Pancreas (tissue), 10 donors: ENCODE results near the gene DBP. TPM values are rescaled to one million over a fixed set of nuclear protein-coding genes. Genes with fewer than 3 reads are reported as not detected.
"Not testable (repeated sequence)": the region's sequence is repeated elsewhere in the genome, so short reads cannot be mapped to it uniquely, and the experiment has no call there.

Source experiments
- ATAC-seq, 4 donors: fragments of 200-7000 bp; cut with Tn5 transposase; one replicate each; pipeline versions ENCODE4 v1.8.0 to v1.9.1; 2020; ENCODE audit warnings: mild to moderate bottlenecking in 4 of 4, moderate library complexity in 4 of 4
- DNase-seq, 6 donors: peaks; one replicate each; pipeline ENCODE4 v3.0.0-alpha.2; 2020
- FAIRE-seq: peaks from 2 replicates; lab custom pipeline; 2012; peaks lifted over from hg19 to GRCh38; lab: Jason Lieb, UNC
- H3K27ac ChIP-seq, 4 donors: fragments of 200-600 bp; sonication (generic); 1 replicate in 3 of 4; 2 replicates in 1 of 4; pipeline versions ENCODE4 v1.5.0 to v1.8.0; 2020
- H3K27me3 ChIP-seq, 4 donors: fragments of 200-600 bp; one replicate each; pipeline ENCODE4 v1.8.0; 2021
- H3K36me3 ChIP-seq, 3 donors: fragments of 200-600 bp; sonication (generic) in 1 of 3; one replicate each; pipeline versions ENCODE4 v1.5.0 to v1.8.0; 2020 to 2021
- H3K4me1 ChIP-seq, 3 donors: fragments of 200-600 bp; one replicate each; pipeline ENCODE4 v1.8.0; 2021
- H3K4me3 ChIP-seq, 4 donors: fragments of 200-600 bp; sonication (generic) in 2 of 4; one replicate each; pipeline versions ENCODE4 v1.5.0 to v1.8.0; 2020 to 2021
- H3K9me3 ChIP-seq, 4 donors: fragments of 200-600 bp; one replicate each; pipeline ENCODE4 v1.8.0; 2021
- CTCF ChIP-seq, 4 donors: fragments of 200-600 bp; sonication (generic) in 3 of 4; IDR thresholded peaks; one replicate each; pipeline versions ENCODE4 v1.5.0 to v1.8.0; 2021; ENCODE audit warnings: antibody characterized with exemption in 4 of 4
- WGBS, 2 donors: extraction: QIAGEN DNeasy Blood & Tissue Kit; methylation state at CpG; one replicate each; pipeline ENCODE4 v1.1.7; 2013; 5-methylcytosine and 5-hydroxymethylcytosine counted together
- intact Hi-C, 3 donors: fragments of 100-400 bp; cut with DNase I; formaldehyde crosslinking; loops; one replicate each; pipeline versions ENCODE4 v1.11.1 to v1.14.2; 2022
- polyA plus RNA-seq, 2 donors: library from polyadenylated mRNA; stranded (reverse); fragments of 200-250 nt; gene quantifications; one replicate each; pipeline ENCODE4 v1.2.3, GENCODE V29; 2013
- total RNA-seq, 6 donors: library from RNA; stranded (reverse); fragmentation: NEBNext Ultra II Directional in 4 of 6; extraction: Animal tissue kit (Norgen Biotek cat#: 25700) in 4 of 6; gene quantifications; one replicate each; pipeline versions ENCODE4 v1.2.1 to v1.2.4, GENCODE V29; 2021 to 2023
- donor health status: healthy with polysubstance abuse.
- donor health status: DM: no; HTN: no; CAD: no; lungs with moderate emphysema.
- donor health status: DM: no; HTN: no; CAD: no.
- donor health status: control.
- donor health status: control.
- donor health status: Bipolar disorder and iron deficiency.
- donor health status: DM: yes; HTN: yes; CAD: no.
- donor health status: DM: no; HTN: no; CAD: no.
- donor health status: DM: no; HTN: no; CAD: no.
- donor health status: DM: yes; HTN: yes; CAD: no.

The DBP gene
- total and polyA plus RNA-seq, 8 donors, result 3.3 to 11.4 (median 6.5) TPM

GRCh38 chr19:48661711-48662090 is 24.5 kb upstream of the DBP start:
- Histone ChIP-seq H3K36me3 (no peaks in the 10 kb centered on the region), H3K4me1 (peaks cover 0 to 7% (median 0%) of the 10 kb centered on the region in 3 donors), H3K9me3 (no peaks in the 10 kb centered on the region), H3K4me3 (no peak overlapping the region), H3K27me3 (no peaks in the 10 kb centered on the region), H3K27ac (no peak overlapping the region)
- DNase-seq (no peak), ATAC-seq (no peak), FAIRE-seq (no peak)
- WGBS, 2 donors, result 79 to 87% methylated on average over 44 to 50 of the region's 50 CpGs
- intact Hi-C loops, result no loop called here
- no peak for TF ChIP-seq CTCF (IDR thresholded peaks at IDR 0.05)

- H3K27ac ChIP-seq, result peak overlapping the region in 3 of 4 donors; percentile 11 to 30 (median 19)
Observed at GRCh38 chr19:48660852-48661710, 23.9 kb upstream of the DBP start.

GRCh38 chr19:48659768-48660167 is 22.6 kb upstream of the DBP start:
- Histone ChIP-seq H3K27ac (no peak overlapping the region), H3K27me3 (no peaks in the 10 kb centered on the region), H3K4me1 (peaks cover 0 to 7% (median 0%) of the 10 kb centered on the region in 3 donors), H3K9me3 (no peaks in the 10 kb centered on the region), H3K36me3 (no peaks in the 10 kb centered on the region), H3K4me3 (no peak overlapping the region)
- FAIRE-seq (no peak), DNase-seq (no peak), ATAC-seq (peak in 2 of 4 donors; percentile 22 to 26)
- intact Hi-C loops, result loop anchor here in 1 of 3 donors (10.0 kb wide), 1 partner anchor 175 kb away; the partner anchor contains the start of gene HSD17B14
- no peak for TF ChIP-seq CTCF (IDR thresholded peaks at IDR 0.05)
- WGBS, 2 donors, result 78 to 82% methylated on average over 5 of the region's 5 CpGs

More at GRCh38 chr19:48660852-48661710, 23.9 kb upstream of the DBP start:
- peak; percentile 80 to 91 (median 86) for DNase-seq
- no peak for TF ChIP-seq CTCF (IDR thresholded peaks at IDR 0.05)
- no peaks in the 10 kb centered on the region for H3K27me3 ChIP-seq
- intact Hi-C loops, result no loop called here
- no peaks in the 10 kb centered on the region for H3K9me3 ChIP-seq
- no peak overlapping the region for H3K4me3 ChIP-seq
- peak; percentile 89 to 94 (median 93) for ATAC-seq
- FAIRE-seq, result peak; percentile 92
- WGBS, 2 donors, result 53 to 59% methylated on average over 35 of the region's 35 CpGs
- H3K36me3 ChIP-seq, result no peaks in the 10 kb centered on the region
- H3K4me1 ChIP-seq, result peaks cover 0 to 7% (median 0%) of the 10 kb centered on the region in 3 donors

- ATAC-seq (no peak), FAIRE-seq (no peak), DNase-seq (no peak)
- no peak overlapping the region for H3K4me3 ChIP-seq
- H3K4me1 ChIP-seq, result peaks cover 0 to 7% (median 0%) of the 10 kb centered on the region in 3 donors
- WGBS, 2 donors, result 91 to 92% methylated on average over 6 of the region's 6 CpGs
- TF ChIP-seq CTCF (IDR thresholded peaks at IDR 0.05), result no peak
- no peaks in the 10 kb centered on the region for H3K9me3 ChIP-seq
- H3K36me3 ChIP-seq, result no peaks in the 10 kb centered on the region
- no peak overlapping the region for H3K27ac ChIP-seq
- no peaks in the 10 kb centered on the region for H3K27me3 ChIP-seq
- intact Hi-C loops, result loop anchor here in 1 of 3 donors (10.0 kb wide), 1 partner anchor 176 kb away; the partner anchor contains the start of gene HSD17B14
Observed at GRCh38 chr19:48658483-48658882, 21.3 kb upstream of the DBP start.

- H3K36me3 ChIP-seq, H3K27ac ChIP-seq, DNase-seq, H3K27me3 ChIP-seq, ATAC-seq, H3K9me3 ChIP-seq, H3K4me1 ChIP-seq, H3K4me3 ChIP-seq, FAIRE-seq: not testable (repeated sequence)
- intact Hi-C loops, result loop anchor here in 1 of 3 donors (10.0 kb wide), 1 partner anchor 177 kb away; the partner anchor contains the start of gene HSD17B14
- 93 to 98% methylated on average over 5 of the region's 5 CpGs for WGBS, 2 donors
Observed at GRCh38 chr19:48657828-48658227, 20.6 kb upstream of the DBP start.
